Type B pancreatic cell (in vitro differentiated cells): ENCODE data around the gene PRIMPOL. TPM values are rescaled to one million over a fixed set of nuclear protein-coding genes. Genes with fewer than 3 reads are reported as not detected.

Source experiments
- DNase-seq: peaks from one replicate; pipeline ENCODE4 v3.0.0; 2021; ENCODE audit warnings: mixed read lengths; ENCODE audit not compliant: unreplicated experiment; ENCODE audit errors: extremely low spot score
- H3K27ac Mint-ChIP-seq: 2 replicates; pipeline ENCODE4 v1.8.0; 2021; ENCODE audit warnings: mild to moderate bottlenecking, mixed read lengths
- H3K27me3 Mint-ChIP-seq: 2 replicates; pipeline ENCODE4 v1.8.0; 2021; ENCODE audit warnings: mixed read lengths
- H3K36me3 Mint-ChIP-seq: 2 replicates; pipeline ENCODE4 v1.8.0; 2021; ENCODE audit warnings: mixed read lengths
- H3K4me1 Mint-ChIP-seq: one replicate; pipeline ENCODE4 v1.8.0; 2021; ENCODE audit warnings: mixed read lengths; ENCODE audit not compliant: unreplicated experiment
- H3K4me3 Mint-ChIP-seq: 2 replicates; pipeline ENCODE4 v1.8.0; 2021; ENCODE audit warnings: mild to moderate bottlenecking, mixed read lengths
- H3K9me3 Mint-ChIP-seq: 2 replicates; pipeline ENCODE4 v1.8.0; 2021; ENCODE audit warnings: mixed read lengths
- CTCF ChIP-seq: fragments of 200-600 bp; sonication (generic); conservative IDR thresholded peaks from 2 replicates; pipeline ENCODE4 v1.5.0; 2021; ENCODE audit warnings: antibody characterized with exemption, mild to moderate bottlenecking
- total RNA-seq: library from RNA; stranded (reverse); gene quantifications from 2 replicates; pipeline ENCODE4 v1.2.1, GENCODE V29; 2021; ENCODE audit warnings: low replicate concordance

Gene PRIMPOL
- total RNA-seq, 1 donor from 2014 or later, result 24.6 TPM

GRCh38 chr4:184722798-184723197 lies 73.3 kb downstream of the PRIMPOL start:
- no peak for DNase-seq
- no peaks in the 10 kb centered on the region for H3K4me1 Mint-ChIP-seq
- H3K36me3 Mint-ChIP-seq, result peaks cover 48% of the 10 kb centered on the region
- TF ChIP-seq CTCF, result no peak
- no peaks in the 10 kb centered on the region for H3K27me3 Mint-ChIP-seq
- H3K9me3 Mint-ChIP-seq, result no peaks in the 10 kb centered on the region
- no peak overlapping the region for H3K27ac Mint-ChIP-seq
- H3K4me3 Mint-ChIP-seq, result no peak overlapping the region

GRCh38 chr4:184727430-184727829 lies 77.9 kb downstream of the PRIMPOL start:
- Mint-ChIP-seq H3K4me1 (peaks cover 14% of the 10 kb centered on the region), H3K36me3 (peaks cover 26% of the 10 kb centered on the region), H3K4me3 (no peak overlapping the region), H3K27ac (no peak overlapping the region), H3K9me3 (no peaks in the 10 kb centered on the region), H3K27me3 (no peaks in the 10 kb centered on the region)
- no peak for TF ChIP-seq CTCF
- DNase-seq, result no peak

GRCh38 chr4:184728858-184729257 lies 79.3 kb downstream of the PRIMPOL start:
- TF ChIP-seq CTCF, result no peak
- H3K27me3 Mint-ChIP-seq, result no peaks in the 10 kb centered on the region
- H3K4me3 Mint-ChIP-seq, result no peak overlapping the region
- H3K4me1 Mint-ChIP-seq, result peaks cover 19% of the 10 kb centered on the region
- H3K36me3 Mint-ChIP-seq, result peaks cover 20% of the 10 kb centered on the region
- DNase-seq, result no peak
- no peak overlapping the region for H3K27ac Mint-ChIP-seq
- H3K9me3 Mint-ChIP-seq, result no peaks in the 10 kb centered on the region

- Mint-ChIP-seq H3K27me3 (no peaks in the 10 kb centered on the region), H3K4me1 (peaks cover 19% of the 10 kb centered on the region), H3K36me3 (peaks cover 20% of the 10 kb centered on the region), H3K4me3 (no peak overlapping the region), H3K9me3 (no peaks in the 10 kb centered on the region), H3K27ac (peak overlapping the region; percentile 29)
- no peak for TF ChIP-seq CTCF
- DNase-seq, result no peak
Measured at GRCh38 chr4:184729946-184730345, 80.4 kb downstream of the PRIMPOL start.

GRCh38 chr4:184731056-184731455 lies 81.5 kb downstream of the PRIMPOL start:
- Mint-ChIP-seq H3K4me3 (peak overlapping the region; percentile 30), H3K4me1 (peaks cover 19% of the 10 kb centered on the region), H3K36me3 (peaks cover 20% of the 10 kb centered on the region), H3K27ac (peak overlapping the region; percentile 27), H3K27me3 (no peaks in the 10 kb centered on the region), H3K9me3 (no peaks in the 10 kb centered on the region)
- no peak for DNase-seq
- TF ChIP-seq CTCF, result no peak

- DNase-seq, result no peak
- TF ChIP-seq CTCF, result no peak
- Mint-ChIP-seq H3K36me3 (peaks cover 15% of the 10 kb centered on the region), H3K4me3 (peak overlapping the region; percentile 99), H3K4me1 (peaks cover 19% of the 10 kb centered on the region), H3K9me3 (no peaks in the 10 kb centered on the region), H3K27me3 (no peaks in the 10 kb centered on the region), H3K27ac (peak overlapping the region; percentile 99)
Measured at GRCh38 chr4:184732126-184732525, 82.6 kb downstream of the PRIMPOL start.
